Activated effector memory CD4-positive, alpha-beta T cell treated with Interleukin-2 at 50 U/mL for 16 hours (primary cell): ENCODE data around the gene THSD7B.
"Not testable (repeated sequence)": the region's sequence is repeated elsewhere in the genome, so short reads cannot be mapped to it uniquely, and the experiment has no call there.

Source experiments
- DNase-seq: peaks from one replicate; pipeline ENCODE4 v3.0.0-alpha.2; 2020

The THSD7B gene

DNA sequence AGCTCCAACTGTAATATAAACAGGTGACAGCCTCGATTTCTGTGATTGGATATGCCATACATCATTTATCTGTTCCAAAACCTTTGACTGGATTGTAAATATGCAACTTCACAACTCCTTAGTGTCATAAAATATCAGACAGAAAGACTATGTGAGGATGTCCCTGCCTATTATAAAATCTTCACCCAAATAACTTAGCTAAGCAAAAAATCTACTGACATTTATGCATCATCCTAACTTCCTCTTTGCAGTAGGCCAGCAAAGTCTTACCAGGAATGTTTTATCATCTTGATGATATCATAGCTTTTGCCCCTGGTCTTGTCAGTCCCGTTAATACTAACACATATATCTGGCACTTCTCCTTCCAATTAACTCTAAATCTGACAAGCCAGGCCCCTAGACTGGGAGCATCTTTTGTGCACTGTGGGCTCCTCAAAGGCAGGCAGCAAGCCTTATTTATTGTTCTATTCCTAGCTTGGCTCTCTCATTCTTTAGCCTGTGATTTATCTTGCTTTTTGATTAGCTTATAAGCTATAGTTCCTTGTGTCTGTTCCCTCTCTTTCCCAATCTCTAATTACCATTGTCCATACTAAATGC, 842.5 kb downstream of the THSD7B start:
- DNase-seq, result no peak

DNA sequence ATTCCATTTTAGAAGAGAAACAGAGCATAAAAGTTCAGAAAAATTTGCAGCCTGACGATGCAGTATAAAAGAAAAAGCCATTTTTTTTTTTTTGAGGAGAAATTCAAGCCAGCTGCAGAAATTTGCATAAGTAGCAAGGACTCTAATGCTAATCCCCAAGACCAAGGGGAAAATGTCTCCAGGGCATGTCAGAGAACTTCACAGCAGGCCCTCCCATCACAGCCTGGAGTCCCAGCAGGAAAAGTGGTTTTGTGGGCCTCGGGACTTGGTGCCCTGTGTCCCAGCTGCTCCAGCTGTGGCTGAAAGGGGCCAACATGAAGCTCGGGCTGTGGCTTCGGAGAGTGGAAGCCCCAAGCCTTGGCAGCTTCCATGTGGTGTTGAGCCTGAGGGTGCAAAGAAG, 873.6 kb downstream of the THSD7B start:
- DNase-seq, result no peak

DNA sequence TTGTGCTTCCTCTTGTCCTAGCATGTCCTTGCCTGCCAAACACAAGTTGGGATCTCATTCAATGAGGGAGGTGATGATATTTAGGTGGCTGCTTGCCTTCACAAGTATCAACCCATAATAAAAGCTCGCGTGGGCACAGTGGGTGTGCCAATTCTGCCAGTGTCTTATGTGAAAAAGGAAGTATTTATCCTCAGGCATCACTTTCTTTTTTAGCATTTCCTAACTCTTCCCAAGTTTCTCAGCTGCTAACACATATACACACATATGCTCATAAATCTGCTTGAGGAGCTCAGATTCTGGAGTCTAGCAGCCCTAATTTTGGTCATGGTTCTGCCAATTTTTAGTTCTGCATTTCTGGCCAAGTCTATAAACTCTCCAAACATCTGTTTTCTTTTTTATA, 879.4 kb downstream of the THSD7B start:
- DNase-seq, result no peak

DNA sequence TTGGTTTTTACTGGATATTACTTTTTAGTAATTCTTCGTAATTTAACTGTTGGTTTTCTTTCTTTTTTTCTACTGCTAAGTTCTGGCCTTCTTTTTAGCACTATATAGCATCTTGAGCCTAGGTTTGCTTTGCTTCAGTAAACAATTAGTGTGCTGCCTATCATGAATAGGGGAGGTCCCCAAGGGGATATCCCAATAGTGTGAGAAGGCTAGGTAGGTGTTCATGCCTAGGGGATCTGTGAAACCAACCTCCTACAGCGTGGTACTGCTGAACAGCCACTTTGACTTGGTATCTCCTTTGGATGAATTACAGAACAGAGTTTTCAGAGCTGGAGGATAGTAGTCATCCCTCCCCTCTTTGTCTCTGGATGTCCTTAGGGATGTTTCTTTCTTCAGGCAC, 888.7 kb downstream of the THSD7B start:
- no peak for DNase-seq

DNA sequence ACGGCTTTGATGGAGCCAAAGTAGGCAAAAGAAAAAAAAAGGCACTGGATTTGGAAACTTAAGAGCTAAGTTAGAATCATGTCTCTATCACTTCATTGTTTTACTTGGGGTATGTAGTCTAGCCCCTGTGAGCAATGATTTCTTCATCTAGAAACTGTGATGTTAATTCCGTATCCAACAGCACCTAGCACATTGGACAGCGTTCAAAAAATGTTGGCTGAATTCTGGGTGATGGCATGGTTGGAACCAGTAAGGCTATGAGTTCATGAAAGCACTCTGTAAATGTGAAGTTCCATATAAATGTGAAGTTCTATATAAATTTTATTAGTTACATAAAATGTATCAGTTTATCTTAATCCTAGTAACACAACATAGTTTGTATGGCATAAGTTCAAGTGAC, 890.5 kb downstream of the THSD7B start:
- DNase-seq, result no peak

DNA sequence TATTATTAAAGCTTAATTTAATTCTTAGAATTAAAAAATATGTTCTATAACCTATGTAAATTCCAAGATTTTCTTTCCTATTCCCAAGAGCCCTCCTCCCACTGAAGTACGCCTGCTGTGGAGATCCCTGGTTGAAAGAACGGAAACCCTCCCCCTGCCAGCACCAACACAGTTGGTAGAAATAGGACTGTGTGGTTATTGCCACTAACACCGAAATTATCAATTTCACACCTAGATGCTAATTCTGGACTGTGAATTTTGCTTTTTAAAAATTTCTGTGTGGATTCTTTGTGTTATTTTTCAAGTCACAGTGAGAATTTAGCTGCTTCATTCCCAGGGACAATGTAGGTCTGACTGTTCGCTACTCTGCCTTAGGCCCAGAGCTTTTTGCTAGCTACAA, 893.1 kb downstream of the THSD7B start:
- no peak for DNase-seq

DNA sequence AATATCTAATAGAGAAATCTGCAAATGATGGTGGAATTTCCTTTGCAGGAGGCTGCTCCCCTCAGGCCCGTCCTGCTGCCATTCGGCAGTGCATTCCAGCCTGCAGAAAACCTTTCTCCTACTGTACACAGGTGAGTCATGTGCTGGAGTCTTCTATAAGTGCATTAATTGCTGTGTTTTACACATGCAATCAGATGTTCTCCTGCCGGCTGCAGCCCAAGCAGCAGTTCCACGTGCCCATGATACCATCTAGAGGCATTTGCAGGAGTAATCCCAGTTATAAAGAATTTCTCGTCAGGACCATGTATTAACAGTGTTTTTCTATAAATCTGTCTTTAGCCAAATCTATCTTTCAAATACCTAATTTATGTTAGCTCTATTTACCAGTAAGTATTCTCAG, 894.3 kb downstream of the THSD7B start:
- no peak for DNase-seq

DNA sequence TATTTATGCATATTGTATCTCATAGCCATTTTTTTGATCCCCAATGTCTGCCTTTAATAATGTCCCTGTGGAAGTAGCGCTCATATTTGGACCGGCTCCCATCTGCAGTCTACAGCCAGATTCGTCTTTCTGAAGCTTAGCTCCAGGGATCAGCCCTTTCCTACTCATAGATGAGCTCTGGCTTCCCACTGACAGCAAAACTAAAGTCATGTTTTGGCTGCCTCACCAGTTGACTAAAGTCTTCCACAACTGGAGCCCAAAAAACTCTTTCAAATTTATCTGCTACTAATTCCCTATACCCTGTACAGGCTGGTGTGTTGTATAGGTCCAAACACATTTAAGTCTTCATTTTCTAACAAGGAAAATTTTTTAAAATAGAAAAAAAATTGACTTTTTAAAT, 904.8 kb downstream of the THSD7B start:
- DNase-seq, result no peak

DNA sequence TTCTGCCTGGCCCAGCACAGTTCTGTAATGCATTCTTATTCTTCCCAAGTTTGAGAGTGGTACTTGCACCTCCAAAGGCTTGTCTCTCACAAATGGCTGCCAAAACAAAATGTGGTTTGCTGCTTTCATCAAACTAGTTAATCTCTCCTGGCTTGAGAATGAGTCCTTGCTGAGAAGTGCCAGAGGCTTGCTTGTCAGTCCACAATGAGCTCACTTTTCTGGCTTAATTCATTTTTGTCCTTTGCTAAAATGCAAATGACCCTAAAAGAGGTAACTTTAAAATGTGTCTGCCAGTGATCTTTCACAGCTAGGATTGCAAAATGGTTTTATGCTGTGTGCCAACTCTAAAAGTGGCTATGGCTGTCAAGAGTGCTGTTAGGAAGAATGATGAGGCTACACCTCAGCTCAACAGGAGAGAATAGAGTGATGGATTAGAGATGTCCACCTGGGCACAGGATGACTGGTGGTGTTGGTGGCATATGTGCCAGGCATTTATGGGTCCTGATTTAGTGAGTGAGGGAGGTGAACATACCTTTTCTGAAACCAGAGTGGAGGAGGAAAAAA, 907.7 kb downstream of the THSD7B start:
- DNase-seq, result no peak

DNA sequence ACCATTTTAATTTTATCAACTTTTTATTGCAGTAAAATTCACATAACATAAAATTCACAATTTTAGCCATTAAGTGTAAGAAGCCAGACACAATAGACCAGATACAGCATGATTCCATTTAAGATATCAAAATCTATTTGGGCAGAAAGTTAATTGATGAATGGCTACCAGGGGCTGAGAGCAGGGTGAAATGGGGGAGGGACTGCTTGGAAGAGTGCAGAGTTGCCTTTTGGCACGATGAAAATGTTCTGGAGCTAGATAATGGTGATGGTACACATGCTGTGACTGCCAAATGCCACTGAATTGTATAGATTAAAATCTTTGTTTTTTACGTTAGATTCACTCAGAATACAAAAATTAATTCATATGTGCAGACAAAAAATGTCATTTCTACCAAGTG, 909.6 kb downstream of the THSD7B start:
- DNase-seq, result no peak

DNA sequence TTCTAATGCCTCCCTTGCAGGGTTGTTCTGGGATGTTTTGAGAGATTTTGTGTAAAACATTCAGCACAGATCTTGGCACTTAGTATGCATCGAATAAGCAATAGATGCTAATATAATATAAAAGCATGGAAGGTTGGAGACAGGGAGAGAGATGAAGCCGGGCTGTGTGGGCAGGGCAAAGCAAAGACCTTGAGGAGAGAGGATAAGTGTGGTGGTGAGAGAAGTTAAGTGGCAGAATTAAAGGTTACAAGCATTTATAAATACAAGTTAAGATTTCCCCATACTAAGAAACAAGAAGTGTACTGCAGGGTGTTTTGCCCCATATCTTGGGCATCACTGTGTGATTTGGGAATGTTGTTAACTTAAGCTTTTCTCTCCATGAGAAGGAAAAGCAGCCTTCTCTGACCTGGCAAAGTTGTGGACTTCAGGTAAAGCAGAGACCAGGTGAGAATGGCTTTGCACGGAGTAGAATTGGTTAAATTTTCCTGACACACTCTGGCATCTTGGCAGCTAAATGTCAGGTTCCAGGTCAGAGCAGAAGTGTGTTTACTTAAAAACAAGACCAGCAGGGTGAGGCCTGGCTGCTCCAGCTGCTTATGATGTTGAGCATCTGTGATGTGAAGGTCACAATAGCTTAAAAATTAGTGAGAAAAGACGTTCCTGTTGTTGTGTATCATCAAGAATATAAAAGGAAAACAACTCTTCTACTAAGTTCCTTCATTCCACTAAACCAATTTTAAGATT, 910.4 kb downstream of the THSD7B start:
- no peak for DNase-seq

DNA sequence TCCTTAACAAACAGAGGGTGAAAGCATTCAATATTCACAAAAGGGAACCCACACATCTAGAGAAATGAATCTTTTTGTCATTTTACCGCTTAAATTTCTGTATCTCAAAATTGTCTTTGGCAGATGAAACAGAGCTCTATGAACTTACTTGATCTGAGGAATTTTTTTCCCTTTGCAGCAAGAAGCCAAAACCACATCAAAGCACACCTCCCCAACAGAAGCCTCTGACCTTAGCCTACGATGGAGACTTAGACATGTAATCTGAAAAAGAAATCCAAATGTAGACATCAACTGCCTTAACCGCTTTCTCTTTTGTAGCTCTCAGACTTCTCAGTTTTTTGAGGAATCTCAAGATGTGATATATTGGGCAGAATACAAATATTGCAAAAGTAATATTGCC, 911.0 kb downstream of the THSD7B start:
- DNase-seq, result no peak

DNA sequence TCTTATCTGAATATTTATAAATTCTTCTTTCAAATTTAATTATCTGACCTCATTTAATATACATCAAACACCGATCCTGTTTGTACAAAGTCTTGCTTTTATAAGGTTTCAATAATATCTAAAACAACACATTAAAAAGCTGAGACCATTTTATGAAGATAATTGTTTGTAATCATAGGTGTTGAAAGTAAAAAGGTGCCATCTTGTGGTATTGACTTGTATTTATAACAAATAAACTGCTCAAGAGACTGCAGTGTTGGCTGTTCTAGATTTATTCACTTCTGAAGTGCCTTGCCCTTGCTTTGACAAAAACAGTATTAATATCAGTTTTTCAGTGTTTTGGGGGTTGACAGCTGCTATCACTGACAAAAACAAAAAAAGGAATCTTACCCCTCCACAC, 912.1 kb downstream of the THSD7B start:
- DNase-seq, result no peak

DNA sequence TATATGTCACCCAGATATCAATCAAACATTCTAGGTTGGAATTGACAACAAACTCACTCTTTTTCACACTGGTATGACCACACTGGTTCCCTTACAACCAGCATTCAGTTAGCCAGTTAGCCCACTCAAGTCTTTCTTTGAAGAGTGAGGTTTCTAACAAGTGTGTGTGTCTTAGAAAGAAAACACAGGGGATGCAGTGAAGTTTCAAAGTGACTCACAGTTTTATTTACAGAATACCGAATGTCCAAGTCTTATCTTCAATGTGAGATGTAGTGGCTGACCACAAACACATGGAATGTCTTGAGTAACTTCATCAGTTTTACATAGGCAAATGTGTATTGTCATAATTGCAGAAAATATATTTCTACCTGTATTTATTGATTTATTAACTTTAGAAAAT, 924.2 kb downstream of the THSD7B start:
- DNase-seq, result no peak

DNA sequence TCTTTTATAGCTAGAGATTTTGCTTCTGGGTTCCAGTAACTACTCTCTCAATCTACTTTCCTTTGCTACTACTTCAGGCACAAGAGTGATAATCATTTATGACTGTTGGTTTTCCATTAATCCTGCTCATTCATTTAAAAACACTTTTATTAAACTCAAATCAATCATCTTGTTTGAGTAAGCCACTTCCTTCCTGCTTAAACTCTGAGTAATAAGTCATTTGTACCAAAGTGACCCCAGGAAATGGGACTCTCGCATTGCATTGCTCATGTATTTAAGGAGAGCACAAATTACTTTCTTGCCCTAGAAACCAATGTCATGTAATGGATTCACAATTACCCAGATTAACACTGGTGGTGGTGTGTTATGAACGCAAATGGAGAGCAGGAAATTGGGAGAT, 928.2 kb downstream of the THSD7B start:
- no peak for DNase-seq

DNA sequence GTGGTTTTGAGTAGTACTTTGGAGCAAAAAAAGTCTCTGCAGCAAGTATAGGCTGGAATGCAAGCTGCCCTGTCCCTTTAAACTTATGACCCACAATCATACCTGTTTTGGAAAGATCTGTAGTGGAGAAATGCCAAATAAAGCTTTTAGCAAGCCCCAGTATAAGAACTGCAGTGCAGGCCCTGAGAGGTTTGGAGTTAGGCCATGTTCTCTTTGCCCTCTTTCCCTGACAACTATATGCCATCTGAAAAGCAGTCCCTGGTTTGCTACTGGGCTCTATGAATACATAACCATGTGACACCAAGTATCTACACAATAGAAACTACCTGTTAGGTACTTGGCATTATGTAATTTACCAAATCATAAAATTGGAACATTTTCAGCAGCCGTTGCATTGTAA, 931.6 kb downstream of the THSD7B start:
- DNase-seq, result no peak

DNA sequence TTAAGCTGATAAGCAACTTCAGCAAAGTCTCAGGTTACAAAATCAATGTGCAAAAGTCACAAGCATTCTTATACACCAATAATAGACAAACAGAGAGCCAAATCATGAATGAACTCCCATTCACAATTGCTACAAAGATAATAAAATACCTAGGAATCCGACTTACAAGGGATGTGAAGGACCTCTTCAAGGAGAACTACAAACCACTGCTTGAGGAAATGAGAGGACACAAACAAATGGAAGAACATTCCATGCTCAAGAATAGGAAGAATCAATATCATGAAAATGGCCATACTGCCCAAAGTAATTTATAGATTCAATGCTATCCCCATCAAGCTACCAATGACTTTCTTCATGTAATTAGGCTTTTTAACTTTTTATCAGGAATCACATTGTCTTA, 934.9 kb downstream of the THSD7B start:
- DNase-seq, result not testable (repeated sequence)

DNA sequence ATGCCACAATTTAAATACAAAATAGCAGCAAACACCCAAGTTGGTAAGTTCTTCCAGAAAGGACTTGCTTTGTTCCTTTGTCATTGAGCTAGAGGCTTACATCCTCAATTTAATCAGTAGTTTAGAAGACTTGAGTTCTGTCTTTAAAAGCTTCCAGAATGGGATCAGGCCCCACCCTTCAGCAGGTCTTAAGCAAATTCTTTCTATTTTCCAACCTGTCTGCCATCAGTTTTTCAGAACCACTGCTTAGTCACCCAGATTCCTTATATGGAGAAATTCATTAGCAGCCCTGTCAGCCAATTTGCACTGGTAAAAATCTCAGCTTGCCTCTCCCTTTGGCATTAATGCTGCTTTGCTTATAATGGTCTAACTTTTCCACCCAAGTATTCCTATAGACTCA, 935.3 kb downstream of the THSD7B start:
- no peak for DNase-seq

DNA sequence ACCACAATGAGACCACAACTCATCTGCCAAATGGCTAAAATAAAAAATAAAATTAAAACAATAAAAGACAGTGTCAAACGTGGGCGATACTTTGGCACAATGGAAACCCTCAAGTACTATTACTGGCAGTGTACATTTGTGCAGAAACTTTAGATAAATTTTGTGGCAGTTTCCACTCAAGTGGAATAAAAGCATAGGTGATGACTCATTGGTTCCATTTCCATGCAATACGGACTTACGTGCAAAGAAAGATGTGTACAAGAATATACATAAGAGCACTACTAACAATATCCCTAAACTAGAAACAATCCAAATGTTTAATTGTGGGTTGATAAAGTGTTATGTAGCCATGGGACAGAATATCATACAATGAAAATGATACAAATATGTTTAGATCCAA, 940.0 kb downstream of the THSD7B start:
- DNase-seq, result no peak

DNA sequence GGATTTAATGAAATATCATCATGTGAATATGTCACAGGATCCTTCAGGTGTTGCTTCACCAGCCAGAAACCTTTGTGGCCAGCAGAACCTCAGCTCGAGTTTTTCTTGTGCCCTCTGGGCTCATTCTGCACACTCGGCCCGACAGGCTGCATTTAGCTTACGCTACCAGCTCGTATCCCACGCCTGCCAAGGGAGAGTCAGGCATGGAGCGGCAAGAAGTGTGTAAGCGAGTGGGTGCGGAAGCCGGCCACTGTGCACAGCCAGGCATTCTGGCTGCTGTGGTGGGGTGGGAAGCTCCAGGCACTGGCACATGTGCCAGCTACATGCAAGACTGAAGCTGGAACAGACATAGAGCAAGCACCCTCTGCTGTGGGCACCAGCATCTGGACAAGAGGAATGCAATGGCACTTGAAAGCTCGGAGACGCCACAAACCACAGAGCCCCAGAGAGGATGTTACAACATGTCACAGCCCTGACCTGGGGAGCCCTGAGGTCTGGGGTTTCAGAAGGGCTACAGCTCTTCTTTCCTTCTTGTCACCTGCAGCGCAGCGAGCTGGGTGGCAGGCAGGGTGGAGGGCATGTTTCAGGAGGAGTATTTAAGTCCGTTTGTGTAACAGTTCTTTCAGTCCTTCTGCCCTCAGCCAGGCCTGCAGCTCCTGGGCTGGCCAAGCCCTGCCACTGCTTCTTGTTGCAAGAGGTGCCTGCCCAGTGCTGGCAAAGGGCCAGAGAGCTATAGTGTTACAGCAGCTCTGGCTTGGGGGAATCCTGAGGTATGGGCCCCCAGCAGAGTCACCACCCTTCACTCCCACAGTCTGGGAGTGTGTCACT, 941.7 kb downstream of the THSD7B start:
- DNase-seq, result no peak

DNA sequence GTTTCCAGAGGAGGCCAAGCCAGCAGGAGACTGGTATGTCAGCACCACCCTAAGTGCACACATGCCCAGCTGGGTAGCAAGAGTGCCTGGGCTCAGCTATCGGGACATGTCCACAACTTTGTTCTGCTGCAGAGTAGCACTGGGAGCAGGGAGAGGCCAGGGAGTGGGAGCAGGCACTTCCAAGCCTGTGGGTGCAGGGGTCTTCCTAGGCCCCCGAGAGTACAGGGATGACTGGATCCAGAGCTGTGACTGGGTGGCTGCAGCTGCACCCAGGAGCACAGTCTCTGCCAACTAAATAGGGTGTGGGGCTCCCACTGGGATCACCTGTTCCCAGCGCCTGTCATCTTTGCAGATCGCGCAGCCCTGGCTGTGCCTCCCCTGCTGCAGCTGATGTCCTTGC, 943.0 kb downstream of the THSD7B start:
- DNase-seq, result no peak

DNA sequence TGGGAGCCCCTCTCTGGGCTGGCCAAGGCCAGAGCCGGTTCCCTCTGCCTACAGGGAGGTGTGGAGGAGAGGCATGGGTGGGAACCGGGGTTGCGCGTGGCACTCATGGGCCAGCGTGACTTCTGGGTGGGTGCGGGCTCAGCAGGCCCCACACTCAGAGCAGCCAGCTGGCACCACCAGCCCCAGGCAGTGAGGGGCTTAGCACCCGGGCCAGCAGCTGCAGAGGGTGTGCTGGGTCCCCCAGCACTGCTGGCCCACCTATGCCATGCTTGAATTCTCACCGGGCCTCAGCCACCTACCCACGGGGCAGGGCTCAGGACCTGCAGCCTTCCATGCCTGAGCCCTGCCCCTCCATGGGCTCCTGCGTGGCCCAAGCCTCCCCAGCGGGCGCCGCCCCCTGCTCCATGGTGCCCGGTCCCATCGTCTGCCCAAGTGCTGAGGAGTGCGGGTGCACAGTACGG, 950.4 kb downstream of the THSD7B start:
- no peak for DNase-seq

DNA sequence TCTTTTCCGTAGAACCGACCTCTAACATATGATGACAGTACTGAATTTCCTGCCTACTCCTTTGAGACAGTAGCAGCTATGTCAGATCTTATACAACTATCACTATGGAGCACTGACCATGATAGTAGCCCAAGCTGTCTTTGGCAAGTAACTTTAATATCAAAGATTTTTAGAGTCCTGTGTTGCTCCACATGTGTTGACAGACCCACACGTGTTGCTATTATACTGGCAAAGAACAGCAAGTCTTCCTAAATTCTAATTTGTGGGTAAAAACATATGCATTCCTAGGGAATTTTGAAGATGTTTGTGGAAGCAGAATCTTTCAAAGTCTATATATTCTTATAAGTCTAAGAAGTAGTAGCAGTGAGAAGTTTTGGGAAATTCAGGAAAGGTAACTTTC, 953.4 kb downstream of the THSD7B start:
- no peak for DNase-seq

DNA sequence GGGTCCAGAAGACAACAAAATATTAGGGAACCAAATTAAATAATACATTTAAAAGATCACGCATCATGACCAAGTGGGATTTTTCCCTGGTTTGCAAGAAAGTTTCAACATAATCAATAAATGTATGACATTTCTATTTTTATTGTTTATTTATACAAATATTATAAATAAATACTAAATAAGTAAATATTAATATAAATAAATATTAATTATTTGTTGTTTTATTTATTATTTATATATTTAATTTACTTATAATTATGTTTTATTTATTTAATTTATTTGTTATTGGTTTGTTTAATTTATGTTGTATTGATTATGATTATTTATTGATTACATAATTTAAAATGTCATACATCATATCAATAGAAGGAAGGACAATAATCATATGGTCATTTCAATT, 956.4 kb downstream of the THSD7B start:
- no peak for DNase-seq
